Measurements from ENCODE around the gene MCMBP.

Gene MCMBP

DNA sequence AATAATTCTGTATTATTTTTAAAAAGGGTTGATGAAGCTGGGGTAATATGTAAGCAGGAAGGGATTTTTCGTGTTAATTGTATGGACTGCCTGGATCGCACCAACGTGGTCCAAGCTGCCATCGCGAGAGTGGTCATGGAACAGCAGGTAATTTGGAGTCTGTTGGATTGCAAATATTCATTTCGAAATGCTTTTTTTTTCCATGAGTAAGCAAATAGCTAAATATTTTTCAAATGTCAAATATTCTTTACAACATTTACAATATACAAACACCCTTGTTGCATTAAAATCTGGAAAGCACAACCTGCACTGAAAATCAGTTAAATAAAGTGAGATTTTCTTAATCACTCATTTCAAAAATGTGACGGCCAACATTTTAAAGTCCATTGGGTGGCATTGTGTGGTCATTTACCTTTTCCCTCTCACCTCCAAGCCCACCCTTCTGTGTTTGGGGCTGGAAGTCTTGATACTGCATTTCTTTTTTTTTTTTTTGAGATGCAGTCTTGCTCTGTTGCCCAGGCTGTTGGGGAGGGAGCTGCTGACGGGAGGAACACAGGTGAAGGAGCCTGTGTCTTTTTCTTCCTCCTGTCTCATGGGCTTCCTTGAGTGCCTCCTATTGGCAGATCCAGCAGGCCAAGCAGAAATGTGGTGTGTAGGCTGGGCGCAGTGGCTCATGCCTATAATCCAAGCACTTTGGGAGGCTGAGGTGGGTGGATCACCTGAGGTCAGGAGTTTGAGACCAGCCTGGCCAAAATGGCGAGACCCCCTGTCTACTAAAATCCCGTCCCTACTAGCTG, 66.1 kb downstream of the MCMBP start:
- no peak overlapping the region for H3K9ac ChIP-seq (ENCODE audit: low read depth, low read length)
- H3K9me3 ChIP-seq (ENCODE audit: insufficient read depth, low read length, severe bottlenecking) = no peaks in the 10 kb centered on the region
- no peaks in the 10 kb centered on the region for H4K20me1 ChIP-seq (ENCODE audit: insufficient read depth, low read length)
- no peaks in the 10 kb centered on the region for H3K4me1 ChIP-seq (ENCODE audit: insufficient read depth, low read length)
- DNase-seq (no peak), ATAC-seq (ENCODE audit: insufficient read depth, low read depth) (no peak)
- peaks cover 3% of the 10 kb centered on the region; the same call in 1 of the 2 replicates for H3K36me3 ChIP-seq (ENCODE audit: insufficient read depth, low read length)
- no peaks in the 10 kb centered on the region for H3K79me2 ChIP-seq (ENCODE audit: insufficient read depth, low read length)
- no peak overlapping the region for H3K27ac ChIP-seq (ENCODE audit: low read length)
- H3K4me3 ChIP-seq (ENCODE audit: low read depth in 1 of 2, low read length in 2 of 2) = no peak overlapping the region
- H2AFZ ChIP-seq (ENCODE audit: low read depth, low read length) = no peak overlapping the region
- no peak overlapping the region for H3K4me2 ChIP-seq (ENCODE audit: insufficient read depth, low read length)
- TF ChIP-seq, protein P1, sequence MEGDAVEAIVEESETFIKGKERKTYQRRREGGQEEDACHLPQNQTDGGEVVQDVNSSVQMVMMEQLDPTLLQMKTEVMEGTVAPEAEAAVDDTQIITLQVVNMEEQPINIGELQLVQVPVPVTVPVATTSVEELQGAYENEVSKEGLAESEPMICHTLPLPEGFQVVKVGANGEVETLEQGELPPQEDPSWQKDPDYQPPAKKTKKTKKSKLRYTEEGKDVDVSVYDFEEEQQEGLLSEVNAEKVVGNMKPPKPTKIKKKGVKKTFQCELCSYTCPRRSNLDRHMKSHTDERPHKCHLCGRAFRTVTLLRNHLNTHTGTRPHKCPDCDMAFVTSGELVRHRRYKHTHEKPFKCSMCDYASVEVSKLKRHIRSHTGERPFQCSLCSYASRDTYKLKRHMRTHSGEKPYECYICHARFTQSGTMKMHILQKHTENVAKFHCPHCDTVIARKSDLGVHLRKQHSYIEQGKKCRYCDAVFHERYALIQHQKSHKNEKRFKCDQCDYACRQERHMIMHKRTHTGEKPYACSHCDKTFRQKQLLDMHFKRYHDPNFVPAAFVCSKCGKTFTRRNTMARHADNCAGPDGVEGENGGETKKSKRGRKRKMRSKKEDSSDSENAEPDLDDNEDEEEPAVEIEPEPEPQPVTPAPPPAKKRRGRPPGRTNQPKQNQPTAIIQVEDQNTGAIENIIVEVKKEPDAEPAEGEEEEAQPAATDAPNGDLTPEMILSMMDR (IDR thresholded peaks at IDR 0.05; ENCODE audit: borderline replicate concordance, extremely low read depth, low read length, poor library complexity, severe bottlenecking) = no peak
- no peak for TF ChIP-seq EZH2 (IDR thresholded peaks at IDR 0.05; ENCODE audit: borderline replicate concordance, low read depth, low read length, severe bottlenecking)
- no peaks in the 10 kb centered on the region for H3K27me3 ChIP-seq (ENCODE audit: insufficient read depth, low read length, poor library complexity)

- H2AFZ ChIP-seq (ENCODE audit: low read depth, low read length) = no peak overlapping the region
- no peak overlapping the region for H3K4me3 ChIP-seq (ENCODE audit: low read depth in 1 of 2, low read length in 2 of 2)
- no peaks in the 10 kb centered on the region for H3K9me3 ChIP-seq (ENCODE audit: insufficient read depth, low read length, severe bottlenecking)
- no peaks in the 10 kb centered on the region for H3K4me1 ChIP-seq (ENCODE audit: insufficient read depth, low read length)
- H3K36me3 ChIP-seq (ENCODE audit: insufficient read depth, low read length) = peaks cover 3% of the 10 kb centered on the region; the same call in 1 of the 2 replicates
- no peak for DNase-seq
- no peak for ATAC-seq (ENCODE audit: insufficient read depth, low read depth)
- H3K27ac ChIP-seq (ENCODE audit: low read length) = no peak overlapping the region
- H3K79me2 ChIP-seq (ENCODE audit: insufficient read depth, low read length) = no peaks in the 10 kb centered on the region
- H4K20me1 ChIP-seq (ENCODE audit: insufficient read depth, low read length) = no peaks in the 10 kb centered on the region
- H3K27me3 ChIP-seq (ENCODE audit: insufficient read depth, low read length, poor library complexity) = no peaks in the 10 kb centered on the region
- no peak overlapping the region for H3K4me2 ChIP-seq (ENCODE audit: insufficient read depth, low read length)
- no peak overlapping the region for H3K9ac ChIP-seq (ENCODE audit: low read depth, low read length)
- TF ChIP-seq, protein P1 (IDR thresholded peaks at IDR 0.05; ENCODE audit: borderline replicate concordance, extremely low read depth, low read length, poor library complexity, severe bottlenecking) = no peak
- no peak for TF ChIP-seq EZH2 (IDR thresholded peaks at IDR 0.05; ENCODE audit: borderline replicate concordance, low read depth, low read length, severe bottlenecking)
Observed at GRCh38 chr10:119805702-119806230, 66.9 kb downstream of the MCMBP start.

DNA sequence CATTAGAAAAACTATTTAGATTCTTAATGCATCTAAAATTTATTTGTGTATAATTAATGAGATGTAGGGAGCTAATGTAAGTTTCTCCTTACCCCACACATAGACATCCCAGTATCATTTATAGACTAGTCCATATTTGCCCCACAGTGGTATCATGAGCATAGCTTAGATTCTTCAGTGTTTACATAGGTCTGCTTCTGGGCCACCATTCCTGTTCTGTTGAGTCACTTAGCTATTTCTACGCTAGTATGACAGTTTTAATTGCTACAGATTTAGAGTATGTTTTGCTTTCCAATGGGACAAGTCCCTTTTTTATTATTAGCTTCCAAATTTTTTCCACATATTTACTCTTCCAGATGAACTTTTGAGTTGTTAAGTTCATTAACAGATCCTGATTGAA, 69.4 kb downstream of the MCMBP start:
- H3K9ac ChIP-seq (ENCODE audit: low read depth, low read length) = no peak overlapping the region
- no peak overlapping the region for H3K4me2 ChIP-seq (ENCODE audit: insufficient read depth, low read length)
- peaks cover 6% of the 10 kb centered on the region; the same call in 1 of the 2 replicates for H3K36me3 ChIP-seq (ENCODE audit: insufficient read depth, low read length)
- H3K79me2 ChIP-seq (ENCODE audit: insufficient read depth, low read length) = no peaks in the 10 kb centered on the region
- no peak for TF ChIP-seq EZH2 (IDR thresholded peaks at IDR 0.05; ENCODE audit: borderline replicate concordance, low read depth, low read length, severe bottlenecking)
- TF ChIP-seq, protein P1 (IDR thresholded peaks at IDR 0.05; ENCODE audit: borderline replicate concordance, extremely low read depth, low read length, poor library complexity, severe bottlenecking) = no peak
- H2AFZ ChIP-seq (ENCODE audit: low read depth, low read length) = no peak overlapping the region
- no peak overlapping the region for H3K4me3 ChIP-seq (ENCODE audit: low read depth in 1 of 2, low read length in 2 of 2)
- DNase-seq (no peak), ATAC-seq (ENCODE audit: insufficient read depth, low read depth) (no peak)
- H3K4me1 ChIP-seq (ENCODE audit: insufficient read depth, low read length) = no peaks in the 10 kb centered on the region
- H3K27ac ChIP-seq (ENCODE audit: low read length) = no peak overlapping the region
- no peaks in the 10 kb centered on the region for H3K9me3 ChIP-seq (ENCODE audit: insufficient read depth, low read length, severe bottlenecking)
- no peaks in the 10 kb centered on the region for H3K27me3 ChIP-seq (ENCODE audit: insufficient read depth, low read length, poor library complexity)
- H4K20me1 ChIP-seq (ENCODE audit: insufficient read depth, low read length) = no peaks in the 10 kb centered on the region
